HCT116 (cell line): Measurements from ENCODE around the gene UPF3A.

Experiments
- ELF1 ChIP-seq: IDR thresholded peaks from 2 replicates; pipeline ENCODE4 v1.6.1; 2012; ENCODE audit warnings: low read depth, borderline replicate concordance
- EZH2 ChIP-seq: fragments of 200-600 bp; sonication (generic); IDR thresholded peaks from 2 replicates; pipeline ENCODE4 v1.6.1; 2017; ENCODE audit warnings: antibody characterized with exemption, mixed run types
- EZH2phosphoT487 ChIP-seq: fragments of 200-600 bp; IDR thresholded peaks from 2 replicates; pipeline ENCODE4 v1.6.1; 2018; ENCODE audit warnings: antibody characterized with exemption, borderline replicate concordance
- FOSL1 ChIP-seq: IDR thresholded peaks from 2 replicates; pipeline ENCODE4 v1.6.1; 2012; ENCODE audit warnings: low read depth
- JUND ChIP-seq: IDR thresholded peaks from 2 replicates; pipeline ENCODE4 v1.6.1; 2012
- POLR2A ChIP-seq: IDR thresholded peaks from 2 replicates; pipeline ENCODE4 v1.7.0; 2011; ENCODE audit warnings: borderline replicate concordance; ENCODE audit not compliant: insufficient read depth, insufficient read length; ENCODE audit errors: extremely low read depth
- RAD21 ChIP-seq: IDR thresholded peaks from 2 replicates; pipeline ENCODE4 v1.6.1; 2012; ENCODE audit warnings: low read depth, mild to moderate bottlenecking
- SP1 ChIP-seq: IDR thresholded peaks from 2 replicates; pipeline ENCODE4 v1.6.1; 2012; ENCODE audit warnings: low read depth
- ZFX ChIP-seq: fragments of 450-650 bp; IDR thresholded peaks from 2 replicates; pipeline ENCODE4 v1.6.1; 2017
- ZNF274 ChIP-seq: fragments of 200-500 bp; sonication (Bioruptor generic); IDR thresholded peaks from 2 replicates; pipeline ENCODE4 v1.6.1; 2014; ENCODE audit warnings: mild to moderate bottlenecking, low read depth, low read length, inconsistent platforms
- TF ChIP-seq, protein P1 (sequence below), 3 experiments: fragments of 200-600 bp in 1 of 3; sonication (generic) in 1 of 3; IDR thresholded peaks in 2 of 3; conservative IDR thresholded peaks in 1 of 3; 2 replicates each; pipeline ENCODE4 v1.5.1; 2012 to 2017; ENCODE audit warnings: low read depth in 2 of 3, low read length in 2 of 3, antibody characterized with exemption in 1 of 3, borderline replicate concordance in 1 of 3, control low read depth in 1 of 3, mild to moderate bottlenecking in 1 of 3, mixed read lengths in 1 of 3, mixed run types in 1 of 3, moderate library complexity in 1 of 3; ENCODE audit not compliant: insufficient read depth in 1 of 3
- TF ChIP-seq, protein P2 (sequence below): IDR thresholded peaks from 2 replicates; pipeline ENCODE4 v1.6.1; 2012; ENCODE audit warnings: low read depth
- TF ChIP-seq, protein P3 (sequence below): IDR thresholded peaks from 2 replicates; pipeline ENCODE4 v1.6.1; 2012

DNA sequence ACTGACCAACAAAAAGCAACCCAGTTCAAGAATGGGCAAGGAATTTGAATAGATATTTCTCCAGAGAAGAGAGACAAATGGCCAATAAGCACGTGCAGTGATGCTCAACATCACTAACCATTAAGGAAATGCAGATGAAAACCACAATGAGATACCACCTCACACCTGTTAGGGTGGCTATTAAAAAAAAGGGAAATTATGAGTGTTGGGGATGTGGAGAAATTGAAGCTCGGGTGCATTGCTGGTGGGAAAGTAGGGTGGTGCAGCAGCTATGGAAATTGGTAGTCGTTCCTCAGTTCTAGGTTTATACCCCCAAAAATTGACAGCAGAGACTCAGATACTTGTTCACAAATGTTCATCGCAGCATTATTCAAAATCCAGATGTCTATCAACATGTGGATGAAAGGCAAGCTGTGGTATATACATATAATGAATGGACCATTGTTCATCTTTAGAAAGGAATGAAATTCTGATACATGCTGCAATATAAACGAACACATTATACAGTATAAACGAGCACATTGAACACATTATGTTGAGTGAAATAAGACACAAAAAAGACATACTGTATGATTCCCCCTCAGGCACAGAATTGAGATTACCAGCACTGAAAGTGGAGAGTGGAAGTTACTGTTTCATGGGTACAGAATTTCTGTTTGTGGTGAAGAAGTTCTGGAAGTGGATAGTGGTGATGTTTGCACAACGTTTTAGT is 33.8 kb downstream of the UPF3A start:
- TF ChIP-seq RAD21 (no peak), POLR2A (no peak), ZFX (no peak), SP1 (no peak), ELF1 (no peak), ZNF274 (no peak), JUND (no peak), EZH2phosphoT487 (no peak), FOSL1 (no peak), EZH2 (no peak)
- TF ChIP-seq, protein P1, sequence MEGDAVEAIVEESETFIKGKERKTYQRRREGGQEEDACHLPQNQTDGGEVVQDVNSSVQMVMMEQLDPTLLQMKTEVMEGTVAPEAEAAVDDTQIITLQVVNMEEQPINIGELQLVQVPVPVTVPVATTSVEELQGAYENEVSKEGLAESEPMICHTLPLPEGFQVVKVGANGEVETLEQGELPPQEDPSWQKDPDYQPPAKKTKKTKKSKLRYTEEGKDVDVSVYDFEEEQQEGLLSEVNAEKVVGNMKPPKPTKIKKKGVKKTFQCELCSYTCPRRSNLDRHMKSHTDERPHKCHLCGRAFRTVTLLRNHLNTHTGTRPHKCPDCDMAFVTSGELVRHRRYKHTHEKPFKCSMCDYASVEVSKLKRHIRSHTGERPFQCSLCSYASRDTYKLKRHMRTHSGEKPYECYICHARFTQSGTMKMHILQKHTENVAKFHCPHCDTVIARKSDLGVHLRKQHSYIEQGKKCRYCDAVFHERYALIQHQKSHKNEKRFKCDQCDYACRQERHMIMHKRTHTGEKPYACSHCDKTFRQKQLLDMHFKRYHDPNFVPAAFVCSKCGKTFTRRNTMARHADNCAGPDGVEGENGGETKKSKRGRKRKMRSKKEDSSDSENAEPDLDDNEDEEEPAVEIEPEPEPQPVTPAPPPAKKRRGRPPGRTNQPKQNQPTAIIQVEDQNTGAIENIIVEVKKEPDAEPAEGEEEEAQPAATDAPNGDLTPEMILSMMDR (IDR thresholded peaks at IDR 0.05 in 2 of 3, conservative IDR thresholded peaks at IDR 0.05 in 1 of 3; ENCODE audit: borderline replicate concordance in 1 of 3, insufficient read depth in 1 of 3, low read depth in 2 of 3, low read length in 2 of 3) = no peak
- TF ChIP-seq, protein P2, sequence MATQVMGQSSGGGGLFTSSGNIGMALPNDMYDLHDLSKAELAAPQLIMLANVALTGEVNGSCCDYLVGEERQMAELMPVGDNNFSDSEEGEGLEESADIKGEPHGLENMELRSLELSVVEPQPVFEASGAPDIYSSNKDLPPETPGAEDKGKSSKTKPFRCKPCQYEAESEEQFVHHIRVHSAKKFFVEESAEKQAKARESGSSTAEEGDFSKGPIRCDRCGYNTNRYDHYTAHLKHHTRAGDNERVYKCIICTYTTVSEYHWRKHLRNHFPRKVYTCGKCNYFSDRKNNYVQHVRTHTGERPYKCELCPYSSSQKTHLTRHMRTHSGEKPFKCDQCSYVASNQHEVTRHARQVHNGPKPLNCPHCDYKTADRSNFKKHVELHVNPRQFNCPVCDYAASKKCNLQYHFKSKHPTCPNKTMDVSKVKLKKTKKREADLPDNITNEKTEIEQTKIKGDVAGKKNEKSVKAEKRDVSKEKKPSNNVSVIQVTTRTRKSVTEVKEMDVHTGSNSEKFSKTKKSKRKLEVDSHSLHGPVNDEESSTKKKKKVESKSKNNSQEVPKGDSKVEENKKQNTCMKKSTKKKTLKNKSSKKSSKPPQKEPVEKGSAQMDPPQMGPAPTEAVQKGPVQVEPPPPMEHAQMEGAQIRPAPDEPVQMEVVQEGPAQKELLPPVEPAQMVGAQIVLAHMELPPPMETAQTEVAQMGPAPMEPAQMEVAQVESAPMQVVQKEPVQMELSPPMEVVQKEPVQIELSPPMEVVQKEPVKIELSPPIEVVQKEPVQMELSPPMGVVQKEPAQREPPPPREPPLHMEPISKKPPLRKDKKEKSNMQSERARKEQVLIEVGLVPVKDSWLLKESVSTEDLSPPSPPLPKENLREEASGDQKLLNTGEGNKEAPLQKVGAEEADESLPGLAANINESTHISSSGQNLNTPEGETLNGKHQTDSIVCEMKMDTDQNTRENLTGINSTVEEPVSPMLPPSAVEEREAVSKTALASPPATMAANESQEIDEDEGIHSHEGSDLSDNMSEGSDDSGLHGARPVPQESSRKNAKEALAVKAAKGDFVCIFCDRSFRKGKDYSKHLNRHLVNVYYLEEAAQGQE = no peak
- TF ChIP-seq, protein P3, sequence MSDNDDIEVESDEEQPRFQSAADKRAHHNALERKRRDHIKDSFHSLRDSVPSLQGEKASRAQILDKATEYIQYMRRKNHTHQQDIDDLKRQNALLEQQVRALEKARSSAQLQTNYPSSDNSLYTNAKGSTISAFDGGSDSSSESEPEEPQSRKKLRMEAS = no peak
